ENCODE measurements around the gene IQSEC2. TPM values are rescaled to one million over a fixed set of nuclear protein-coding genes. Genes with fewer than 3 reads are reported as not detected.
A peak's percentile ranks its signal among the peaks of the same experiment; 100 is the strongest.

Gene IQSEC2
- total RNA-seq, 1 donor, result 5.1 TPM

DNA sequence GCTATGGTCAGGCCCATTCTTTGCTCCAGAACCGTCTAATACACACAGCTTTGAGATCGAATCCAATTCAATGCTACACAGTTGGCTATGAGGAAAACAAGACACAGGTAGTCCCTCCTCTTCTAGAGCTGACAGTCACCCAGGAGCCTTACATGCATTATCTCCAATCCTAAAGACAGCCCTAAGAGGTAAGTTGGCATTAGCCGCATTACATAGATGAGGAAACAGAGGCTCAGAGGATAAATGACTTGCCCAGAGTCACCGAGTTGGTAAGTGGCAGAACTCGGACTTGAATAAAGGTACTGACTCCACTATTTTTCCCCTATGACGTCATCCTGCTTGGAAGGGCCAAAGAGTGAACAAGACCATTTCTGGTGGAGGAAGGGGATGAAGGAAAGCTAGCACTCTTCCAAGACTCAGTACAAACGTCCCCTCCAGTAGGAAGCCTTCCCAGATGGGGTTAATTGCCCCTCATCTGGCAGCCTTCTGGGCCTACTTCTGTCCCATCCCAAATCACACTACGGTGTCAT lies 8.5 kb downstream of the IQSEC2 start:
- DNase-seq (ENCODE audit: low read depth in 2 of 3, low spot score in 2 of 3), result no peak

DNA sequence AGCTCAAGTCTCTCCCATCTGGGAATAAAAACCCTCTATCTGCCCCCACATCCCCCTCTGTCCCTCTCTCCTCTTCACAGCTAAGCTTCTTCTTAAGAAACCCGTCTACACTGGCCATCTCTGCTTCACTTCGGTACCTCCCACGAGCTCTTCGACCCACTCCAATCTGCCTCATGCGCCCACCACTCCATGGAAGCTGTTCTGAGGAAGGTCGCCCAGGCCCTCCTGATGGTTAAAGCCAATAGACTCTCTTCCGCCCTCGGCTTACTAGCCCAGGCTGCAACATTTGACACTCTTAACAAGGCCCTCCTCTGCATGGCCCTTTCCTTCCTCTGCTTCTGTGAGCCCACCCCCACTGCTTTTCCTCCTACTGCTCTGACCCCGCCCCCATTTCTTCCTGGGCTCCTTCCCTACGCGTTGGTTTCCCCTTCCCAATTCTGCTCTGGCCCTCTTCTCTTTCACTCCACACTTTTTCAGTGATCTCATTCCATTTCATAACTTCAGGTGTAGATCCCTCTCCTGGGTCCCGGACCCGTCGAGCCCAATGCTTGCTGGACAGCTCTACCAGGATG lies 11.8 kb downstream of the IQSEC2 start:
- DNase-seq (ENCODE audit: low read depth in 2 of 3, low spot score in 2 of 3), result no peak

DNA sequence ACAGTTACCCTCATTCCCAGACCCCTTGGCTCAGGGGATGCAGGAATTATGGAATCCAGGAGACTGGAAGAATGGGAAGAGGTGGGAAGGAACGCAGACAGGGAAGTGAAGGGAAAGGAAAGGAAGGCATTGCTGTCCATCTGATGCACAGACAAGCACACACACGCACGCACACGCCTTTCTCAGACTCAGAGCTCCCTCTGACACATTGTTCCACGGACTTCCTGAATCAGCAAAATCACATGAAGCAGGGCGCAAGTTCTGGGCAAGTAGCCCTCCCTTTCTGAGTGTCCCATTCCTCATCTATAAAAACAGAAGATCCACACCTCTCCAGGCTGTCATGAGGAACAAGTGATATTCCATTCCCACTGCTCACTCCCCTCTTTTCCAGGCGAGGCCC lies 13.2 kb downstream of the IQSEC2 start:
- DNase-seq (ENCODE audit: low read depth in 2 of 3, low spot score in 2 of 3), result no peak

DNA sequence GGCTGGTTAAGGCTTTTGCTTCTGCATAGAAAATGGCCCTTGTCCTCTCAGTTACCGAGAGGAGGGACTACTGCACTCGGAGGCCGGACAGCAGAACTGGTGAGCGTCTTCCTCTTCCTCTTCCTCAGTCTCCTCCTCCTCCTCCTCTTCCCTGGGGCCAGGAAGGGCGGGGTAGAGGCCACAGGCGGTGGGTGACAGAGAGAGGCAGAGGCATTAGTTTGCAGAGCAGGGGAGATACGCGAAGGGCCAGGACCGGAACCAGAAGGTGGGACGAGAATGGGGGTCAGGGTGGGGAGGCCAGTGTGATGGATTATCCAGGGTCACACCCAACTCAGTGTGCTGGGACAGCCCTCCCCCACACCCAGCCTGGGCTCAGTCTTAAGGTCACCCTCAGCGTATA lies 14.5 kb downstream of the IQSEC2 start:
- DNase-seq (ENCODE audit: low read depth in 2 of 3, low spot score in 2 of 3), result no peak

DNA sequence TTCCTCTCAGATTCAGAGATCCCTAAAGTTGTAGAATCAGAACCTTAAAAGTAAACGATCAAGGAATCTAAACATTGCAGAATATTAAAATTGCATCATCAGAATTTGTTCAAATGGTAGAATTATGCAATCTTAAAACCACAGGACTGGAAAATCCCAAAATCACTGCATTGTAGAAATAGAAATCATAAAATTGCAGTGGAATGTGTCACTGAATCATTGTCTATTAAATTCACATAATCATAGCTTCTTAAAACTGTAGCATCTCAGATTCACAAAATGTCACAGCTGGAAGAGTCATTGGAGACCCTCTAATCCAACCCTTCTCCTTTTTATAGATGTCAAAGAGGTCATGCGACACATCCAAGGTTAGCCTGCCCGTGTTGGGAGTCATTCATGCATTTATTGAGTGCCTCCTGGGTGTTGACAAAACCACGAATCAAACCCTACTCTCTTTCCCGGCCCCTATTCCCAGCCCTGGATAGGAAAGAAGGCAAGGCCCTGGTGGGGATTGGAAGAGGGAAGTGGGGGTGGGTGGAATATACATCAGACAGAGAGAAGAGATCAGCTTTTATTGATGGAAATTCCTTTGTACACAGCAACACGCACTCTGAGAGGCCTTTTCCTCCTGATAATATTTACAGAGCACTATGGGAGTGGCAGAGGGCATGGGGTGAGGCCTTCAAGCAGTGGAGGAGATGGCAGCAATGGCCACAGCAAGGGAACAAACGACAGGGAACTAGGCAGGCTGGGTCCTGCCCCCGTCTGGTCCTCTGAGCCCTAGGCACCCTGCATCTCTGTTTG lies 15.4 kb downstream of the IQSEC2 start:
- DNase-seq (ENCODE audit: low read depth in 2 of 3, low spot score in 2 of 3), result no peak

DNA sequence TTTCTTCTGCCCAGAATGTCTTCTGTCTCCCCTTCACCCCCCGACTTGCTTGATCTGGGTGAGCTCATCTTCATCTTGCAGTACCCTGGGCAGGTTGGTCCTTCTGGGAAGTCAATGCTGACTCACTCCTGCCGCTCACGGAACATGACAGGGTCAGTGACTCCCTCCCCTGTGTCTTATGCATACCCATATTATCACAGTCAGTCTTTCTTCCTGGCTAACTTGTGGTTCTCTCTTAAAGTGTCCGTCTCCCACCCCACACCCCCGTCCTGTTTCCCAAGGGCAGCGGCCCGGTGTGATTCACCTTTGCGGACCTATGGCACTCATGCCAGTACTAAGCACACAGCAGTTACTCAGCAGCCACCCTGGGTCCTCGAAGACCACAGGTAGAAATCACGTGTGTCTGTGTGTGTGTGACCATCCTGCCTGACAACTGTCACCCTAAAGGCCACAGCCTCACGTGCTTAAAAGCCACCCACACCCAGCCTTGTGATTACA lies 17.7 kb downstream of the IQSEC2 start:
- peak in 1 of 3 donors; percentile 25 for DNase-seq (ENCODE audit: low read depth in 2 of 3, low spot score in 2 of 3)

DNA sequence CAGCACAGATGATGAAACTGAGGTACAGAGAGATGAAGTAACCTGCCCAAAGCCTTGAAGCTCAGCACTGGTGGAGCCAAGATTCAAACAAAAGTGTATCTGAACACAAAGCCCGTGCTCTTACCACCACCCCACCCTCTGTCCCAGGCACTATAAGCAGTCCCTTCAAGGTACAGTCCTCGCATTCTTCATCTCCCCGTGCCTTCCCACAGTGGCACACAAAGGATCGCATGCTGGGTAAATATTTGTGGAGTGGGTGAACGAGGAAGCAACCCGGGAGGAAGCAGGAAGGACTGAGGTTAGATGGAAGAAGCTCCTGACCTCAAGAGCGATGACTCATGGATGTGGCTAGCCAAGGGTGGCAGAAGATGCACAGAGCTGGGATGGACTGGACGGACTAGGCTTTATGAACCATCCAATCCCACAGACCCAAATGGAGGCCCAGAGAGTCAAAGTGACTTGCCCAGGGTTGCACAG lies 18.4 kb downstream of the IQSEC2 start:
- peak in 1 of 3 donors; percentile 34 for DNase-seq (ENCODE audit: low read depth in 2 of 3, low spot score in 2 of 3)

DNA sequence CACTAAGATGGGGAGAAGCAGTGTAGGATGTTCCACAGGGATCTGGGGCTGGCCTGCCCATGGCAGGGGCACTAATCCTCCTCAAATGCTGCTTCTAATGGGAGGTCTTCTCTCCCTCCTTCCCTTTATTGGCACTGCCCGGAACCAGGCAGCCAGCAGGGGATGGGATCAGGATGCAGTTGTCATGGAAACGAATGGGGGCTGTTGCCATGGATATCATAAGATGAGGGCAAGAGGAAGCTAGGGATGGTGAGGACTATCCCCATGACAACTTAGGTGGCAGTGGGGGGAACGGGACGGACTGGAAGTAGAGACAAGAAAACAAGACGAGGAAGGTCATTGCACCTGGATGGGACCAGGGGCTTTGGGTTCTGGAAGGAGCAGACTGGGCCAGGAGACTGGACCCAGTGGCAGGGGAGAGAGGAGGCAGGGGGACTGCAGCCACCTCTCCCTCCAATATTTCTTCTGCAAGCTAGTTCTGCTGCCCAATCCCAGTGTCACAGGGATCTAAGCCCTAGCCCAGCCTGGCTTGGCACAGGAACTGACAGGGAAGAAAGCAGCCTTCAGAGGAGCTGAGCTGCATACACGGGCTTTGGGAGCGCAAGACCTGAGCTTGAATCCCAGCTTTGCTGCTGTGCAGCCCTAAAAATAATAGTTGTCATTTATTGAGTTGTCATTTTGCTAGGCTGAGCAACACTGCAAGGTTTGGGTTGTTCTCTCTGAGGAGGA lies 19.0 kb downstream of the IQSEC2 start:
- no peak for DNase-seq (ENCODE audit: low read depth in 2 of 3, low spot score in 2 of 3)

DNA sequence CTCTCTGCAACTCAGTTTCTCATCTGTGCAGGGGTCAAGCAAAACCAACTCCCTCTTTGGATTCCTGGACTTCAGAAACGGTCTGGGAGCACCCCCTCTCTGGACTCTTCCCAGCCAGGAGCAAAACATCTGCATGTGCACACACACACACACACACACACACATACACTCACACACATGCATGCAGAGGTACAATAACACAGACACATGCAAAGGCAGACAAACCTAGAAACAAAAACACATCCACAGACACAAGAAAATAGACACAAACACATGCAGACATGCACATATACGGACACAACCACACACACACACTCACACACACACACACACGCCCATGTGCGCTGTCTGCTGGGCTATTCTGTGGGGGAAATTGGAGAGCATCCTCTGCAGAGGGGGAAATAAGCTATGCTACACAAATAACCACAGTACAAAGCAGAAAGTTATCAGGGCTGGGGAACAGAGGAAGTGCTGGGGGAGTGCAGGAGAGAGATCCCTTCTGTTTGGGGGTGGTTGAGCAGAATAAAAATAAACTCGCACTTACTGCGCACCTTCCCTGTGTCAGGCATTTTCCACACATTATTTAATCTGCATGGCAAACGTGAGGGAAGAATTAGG lies 19.9 kb downstream of the IQSEC2 start:
- peak in 2 of 3 donors; percentile 26 to 48 for DNase-seq (ENCODE audit: low read depth in 2 of 3, low spot score in 2 of 3)

DNA sequence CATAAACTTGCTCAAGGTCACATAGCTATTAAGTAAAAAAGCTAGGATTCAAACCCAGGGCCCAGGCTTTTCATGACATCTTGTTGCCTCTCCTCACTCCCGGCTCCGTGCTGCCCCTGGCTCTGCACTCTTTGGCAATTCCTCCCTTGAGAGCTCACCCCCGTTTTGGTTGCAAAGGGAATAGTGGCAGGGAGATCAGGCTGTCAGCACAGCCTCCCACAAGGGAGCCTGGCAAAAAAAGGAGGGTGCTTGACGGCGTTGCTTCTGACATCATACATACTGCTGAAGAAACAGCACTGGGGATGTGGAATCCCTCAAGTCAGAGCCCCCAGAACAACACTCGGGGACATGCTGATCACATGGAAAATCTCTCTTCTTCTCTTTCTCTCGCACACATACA lies 20.5 kb downstream of the IQSEC2 start:
- no peak for DNase-seq (ENCODE audit: low read depth in 2 of 3, low spot score in 2 of 3)

DNA sequence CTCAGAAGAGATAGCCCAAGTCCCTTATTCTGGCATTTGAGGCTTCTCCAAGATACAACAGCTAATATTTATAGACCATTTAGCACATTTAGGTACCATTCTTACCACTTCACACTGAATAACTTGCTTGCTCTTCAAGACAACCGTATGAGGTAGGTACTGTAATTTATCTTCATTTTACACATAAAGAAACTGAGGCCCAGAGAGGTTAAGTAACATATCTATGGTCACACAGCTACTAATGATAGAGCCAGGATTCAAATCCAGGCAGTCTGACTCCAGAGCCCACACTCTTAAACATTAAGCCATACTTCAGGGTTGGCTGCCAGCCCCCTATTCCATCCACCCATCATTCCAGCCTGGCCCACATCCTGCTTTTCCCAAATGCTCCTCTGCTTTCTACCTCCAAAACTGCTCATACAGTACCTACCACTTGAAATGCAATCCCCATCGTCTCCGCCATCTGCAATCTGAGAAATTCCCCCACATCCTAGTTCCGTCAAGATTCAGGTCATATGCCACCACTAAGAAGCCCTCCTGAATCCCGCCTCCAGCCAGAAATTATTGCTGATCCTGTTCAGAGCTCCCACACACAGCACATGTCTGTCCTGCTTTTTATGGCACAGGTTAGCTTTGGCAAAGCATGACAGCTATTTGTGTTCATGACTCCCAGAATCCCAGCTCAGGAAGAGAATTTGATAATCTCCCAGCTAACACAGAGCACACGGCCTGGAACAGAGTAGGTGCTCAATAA lies 23.5 kb downstream of the IQSEC2 start:
- no peak for DNase-seq (ENCODE audit: low read depth in 2 of 3, low spot score in 2 of 3)

DNA sequence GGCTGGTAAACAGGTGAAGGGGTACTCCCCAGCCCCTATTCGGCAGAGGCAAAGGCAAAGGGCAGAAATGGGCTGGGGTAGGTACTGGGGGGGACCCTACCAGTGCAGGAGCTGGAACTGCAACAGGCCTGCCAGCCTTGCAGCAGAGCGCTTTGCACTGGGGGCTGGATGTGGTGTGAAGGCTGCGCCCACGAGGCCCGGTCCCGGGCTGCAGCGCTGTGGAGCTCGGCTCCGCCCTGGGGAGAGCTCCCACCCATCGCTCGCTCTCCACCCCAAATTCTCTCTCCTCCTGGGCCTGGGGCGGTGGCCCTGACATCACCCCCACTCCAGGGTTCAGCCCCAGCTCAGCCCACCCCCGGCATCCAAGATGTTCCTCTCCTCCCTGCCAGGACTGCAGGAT lies 24.2 kb downstream of the IQSEC2 start:
- no peak for DNase-seq (ENCODE audit: low read depth in 2 of 3, low spot score in 2 of 3)

DNA sequence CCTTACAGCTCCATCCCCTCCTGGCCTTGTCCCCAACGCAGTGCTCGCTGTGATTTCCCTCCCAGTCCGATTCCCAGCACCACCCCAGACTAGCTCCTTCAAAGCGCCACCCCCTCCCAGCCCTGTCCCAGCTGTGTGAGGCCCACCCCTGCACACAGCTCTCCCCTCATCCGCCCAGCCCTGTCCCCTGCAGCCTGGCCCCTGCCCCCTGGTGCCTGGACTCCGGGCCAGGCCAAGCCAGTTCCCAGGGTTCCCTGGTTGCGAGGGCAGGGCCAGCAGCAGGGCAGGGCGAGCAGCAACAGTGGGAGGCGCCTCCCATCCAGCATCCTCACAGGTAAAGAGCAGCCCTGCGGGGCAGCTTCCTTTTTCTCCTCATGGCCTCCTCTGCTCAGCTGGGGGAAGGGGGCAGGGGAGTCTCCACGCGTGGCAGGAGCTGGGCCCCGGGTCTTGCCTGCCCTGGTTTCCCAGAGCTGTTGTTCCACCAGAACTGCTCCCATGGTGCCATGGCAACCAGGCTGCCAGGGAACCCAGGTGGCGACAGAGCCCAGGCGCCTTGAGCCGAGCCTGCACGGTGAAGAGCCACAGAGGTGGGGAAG lies 24.8 kb downstream of the IQSEC2 start:
- DNase-seq (ENCODE audit: low read depth in 2 of 3, low spot score in 2 of 3), result no peak

DNA sequence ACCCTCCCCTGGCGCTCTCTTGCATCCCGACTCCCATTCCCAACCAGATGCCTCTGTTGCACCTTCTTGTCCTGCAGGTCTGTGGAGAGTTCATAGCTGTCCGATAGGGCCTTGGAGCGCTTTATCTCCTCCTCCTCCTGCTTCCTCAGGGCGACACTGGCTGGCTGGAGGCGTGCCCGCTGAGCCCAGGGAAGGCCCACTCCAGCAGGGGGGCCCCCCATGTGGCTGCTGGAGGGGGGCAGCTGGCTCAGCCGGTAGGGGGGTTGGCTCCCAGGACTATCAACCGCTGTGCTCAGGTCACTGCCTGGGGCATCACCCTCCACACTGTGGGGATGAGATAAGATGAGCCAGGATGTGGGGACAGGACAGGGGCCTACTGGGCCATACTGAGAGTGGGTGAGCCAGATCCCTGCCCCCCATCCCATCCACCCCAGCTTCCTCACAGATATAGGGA lies 25.6 kb downstream of the IQSEC2 start:
- peak in 2 of 3 donors; percentile 39 to 58 for DNase-seq (ENCODE audit: low read depth in 2 of 3, low spot score in 2 of 3)

DNA sequence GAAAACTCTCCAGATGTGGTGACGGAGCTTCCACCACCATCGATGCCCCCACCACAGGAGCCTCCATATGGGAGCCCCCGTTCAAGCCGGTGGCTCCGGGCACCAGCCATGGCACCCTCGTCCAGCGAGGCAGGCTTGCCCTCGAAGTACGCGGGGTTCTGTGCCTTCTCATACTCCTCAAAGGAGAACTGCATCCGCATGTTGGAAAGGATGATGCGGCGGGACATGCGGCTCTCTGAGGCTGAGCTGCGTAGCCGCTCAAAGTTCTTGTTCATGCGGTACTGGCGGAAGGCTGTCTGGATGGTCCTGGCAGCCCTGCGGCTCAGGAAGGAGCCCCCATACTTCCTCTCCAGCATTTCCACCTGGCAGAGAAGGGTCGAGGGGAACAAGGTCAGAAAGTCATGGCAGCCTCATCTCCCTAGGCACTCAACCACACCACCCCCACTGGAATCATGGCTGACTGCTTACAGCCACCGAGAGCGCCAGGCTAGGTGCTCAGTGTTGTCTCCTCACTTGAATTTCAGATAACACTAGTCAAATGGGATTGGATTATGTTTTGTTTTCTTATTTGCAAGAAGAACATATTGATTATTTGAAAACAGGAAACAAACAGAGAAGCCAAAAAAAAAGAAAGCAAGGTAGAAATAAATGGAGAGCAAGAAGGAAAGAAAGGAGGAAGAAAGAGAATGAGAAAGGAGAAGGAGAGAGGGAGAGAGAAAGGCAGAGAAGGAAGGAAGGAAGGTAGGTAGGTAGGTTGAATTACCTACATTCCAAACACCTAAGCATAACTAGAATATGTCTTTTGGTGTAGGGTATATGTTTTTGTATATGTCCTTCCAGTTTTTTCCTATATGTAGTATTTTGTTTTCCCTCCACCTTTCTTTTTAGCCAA lies 26.6 kb downstream of the IQSEC2 start:
- no peak for DNase-seq (ENCODE audit: low read depth in 2 of 3, low spot score in 2 of 3)

DNA sequence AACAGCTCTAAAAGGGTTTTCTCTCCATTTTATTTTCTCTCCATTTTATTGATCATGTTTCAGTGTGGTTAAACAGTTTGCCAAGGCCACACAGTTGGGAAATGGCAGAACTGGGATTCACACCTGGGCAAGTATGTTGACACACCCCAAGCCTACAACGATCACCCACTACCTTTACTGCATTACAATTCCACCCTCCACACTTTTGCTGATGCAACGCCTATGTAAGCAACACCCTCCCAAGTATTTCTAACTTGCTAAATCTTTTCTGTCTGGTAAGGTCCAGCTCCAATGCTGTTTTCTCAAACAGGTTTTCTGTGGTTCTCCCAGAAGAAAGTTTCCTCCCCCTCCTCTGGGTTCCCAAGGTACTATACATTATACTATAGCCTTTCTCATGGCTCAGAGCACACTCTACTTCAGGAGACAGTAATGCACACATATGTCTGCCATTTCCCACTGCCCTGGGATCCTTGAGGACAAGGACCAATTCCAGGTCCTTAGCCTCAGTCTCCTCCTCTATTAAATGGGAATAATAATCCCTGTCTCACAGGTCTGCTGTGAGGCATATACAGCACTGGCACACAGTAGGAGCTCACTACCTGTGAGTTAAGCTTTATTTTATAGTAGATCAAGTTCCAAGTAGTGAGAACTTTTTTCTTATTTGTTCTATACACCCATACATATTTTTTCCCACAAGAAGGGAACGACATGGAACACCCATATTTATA lies 27.9 kb downstream of the IQSEC2 start:
- no peak for DNase-seq (ENCODE audit: low read depth in 2 of 3, low spot score in 2 of 3)

DNA sequence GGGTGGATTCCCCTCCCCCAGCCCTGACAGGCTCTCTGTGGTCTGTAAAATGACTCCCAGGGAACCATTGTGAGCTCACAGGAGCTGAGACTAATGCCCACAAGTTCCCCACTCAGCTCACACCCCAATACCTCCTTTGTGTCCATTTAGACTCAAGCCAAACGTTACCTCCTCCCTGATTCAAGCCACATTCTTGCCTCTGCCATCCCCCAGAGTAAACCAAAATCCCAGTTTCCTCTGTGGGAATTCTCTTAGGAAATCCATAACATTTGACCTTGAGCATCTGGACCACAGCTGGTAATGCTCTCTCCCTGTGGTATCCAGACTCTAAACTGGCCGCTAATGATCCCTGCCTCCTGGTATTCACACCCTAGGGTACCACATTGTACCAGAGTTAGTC lies 30.1 kb downstream of the IQSEC2 start:
- no peak for DNase-seq (ENCODE audit: low read depth in 2 of 3, low spot score in 2 of 3)

DNA sequence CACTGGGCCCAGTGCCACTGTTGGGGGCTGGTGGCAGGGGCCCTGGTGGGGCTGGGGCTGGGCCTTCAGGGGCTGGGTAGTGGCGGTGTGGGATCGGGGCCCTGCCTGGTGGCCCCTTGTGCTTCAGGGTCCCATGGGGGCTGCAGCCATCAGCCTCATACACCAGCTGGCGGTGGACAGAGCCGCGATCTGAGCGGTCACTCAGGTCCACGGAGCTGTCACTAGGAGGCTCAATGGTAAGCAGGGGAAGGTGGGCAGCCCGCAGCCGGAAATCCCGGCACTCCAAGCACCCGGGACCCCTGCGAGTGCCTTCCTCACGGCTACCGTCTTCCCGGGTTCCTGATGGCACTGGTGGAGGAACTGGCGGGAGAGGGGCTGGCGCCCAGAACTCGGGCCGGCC lies 30.8 kb downstream of the IQSEC2 start:
- DNase-seq (ENCODE audit: low read depth in 2 of 3, low spot score in 2 of 3), result no peak
